A673 (cell line): ENCODE data around the gene AGA.

Experiments
- CTCF ChIP-seq: fragments of 300-800, 200-600 bp; sonication (generic); conservative IDR thresholded peaks from 2 replicates; pipeline ENCODE4 v1.5.1; 2017; ENCODE audit warnings: low read depth, mild to moderate bottlenecking, antibody characterized with exemption, low read length, moderate library complexity, mixed read lengths
- EZH2 ChIP-seq: fragments of 200-600 bp; sonication (generic); IDR thresholded peaks from 2 replicates; pipeline ENCODE4 v1.6.1; 2017; ENCODE audit warnings: borderline replicate concordance, low read depth, mild to moderate bottlenecking, mixed read lengths, antibody characterized with exemption, low read length; ENCODE audit not compliant: poor library complexity, severe bottlenecking

GRCh38 chr4:177427192-177427591, 15.0 kb downstream of the AGA start:
- TF ChIP-seq CTCF (no peak), EZH2 (no peak)
